GM18498 (cell line): Measurements from ENCODE around the gene LTA.

Experiments used
- ATAC-seq: cut with Tn5 transposase; IDR thresholded peaks from one replicate; pipeline ENCODE4 v1.9.1; 2021; ENCODE audit warnings: mild to moderate bottlenecking, moderate library complexity; ENCODE audit not compliant: unreplicated experiment

The LTA gene

GRCh38 chr6:31621991-31622390 lies 49.9 kb downstream of the LTA start:
- ATAC-seq, result no peak

DNA sequence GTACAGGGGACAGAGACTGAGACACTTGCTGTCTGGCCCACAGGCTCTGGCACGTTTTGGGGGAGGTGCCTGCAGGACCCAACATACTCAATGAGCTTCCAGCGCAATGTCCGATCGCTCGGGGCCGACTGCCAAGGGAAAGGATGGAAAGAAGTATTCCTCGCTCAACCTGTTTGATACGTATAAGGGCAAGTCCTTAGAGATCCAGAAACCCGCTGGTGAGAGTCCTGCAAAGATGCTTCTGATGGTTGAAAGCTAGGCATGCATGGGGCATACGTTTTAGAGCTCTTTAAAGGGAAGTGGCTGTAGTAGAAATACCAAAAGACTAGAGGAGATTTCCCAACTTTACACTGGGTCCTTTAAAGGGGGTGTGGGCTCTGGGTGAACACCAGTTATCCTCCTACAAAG lies 50.6 kb downstream of the LTA start:
- ATAC-seq, result no peak
